A549 (cell line): ENCODE measurements around the gene KIF1A. TPM values are rescaled to one million over a fixed set of nuclear protein-coding genes. Genes with fewer than 3 reads are reported as not detected.

Source experiments
- ATAC-seq, 2 experiments: fragments of 200-7000 bp in 1 of 2; fragments of >200 bp in 1 of 2; cut with Nextera tagmentation in 1 of 2; cut with Tn5 transposase in 1 of 2; 3 replicates each; pipeline versions ENCODE4 v1.8.0 to v1.9.1; 2018 to 2020; ENCODE audit warnings: mild to moderate bottlenecking in 1 of 2, moderate library complexity in 1 of 2
- CTCF ChIA-PET: fragments of 300-600 bp; sonication (Branson Sonifier 250); formaldehyde crosslinking; extraction: SDS; loops from one replicate; lab custom pipeline; 2021; ENCODE audit warnings: antibody characterized with exemption, inconsistent platforms; lab: Yijun Ruan, JAX
- POLR2A ChIA-PET: fragments of 350-600 bp; formaldehyde crosslinking; extraction: SDS; loops from one replicate; lab custom pipeline; 2021; ENCODE audit warnings: antibody characterized with exemption, inconsistent platforms; lab: Yijun Ruan, JAX
- DNase-seq, 2 experiments: peaks; one replicate each; pipeline versions ENCODE4 v3.0.0 to v3.0.0-alpha.2; 2011 to 2016; ENCODE audit warnings: low read depth in 1 of 2, low spot score in 1 of 2
- FAIRE-seq: peaks from 2 replicates; lab custom pipeline; 2011; peaks lifted over from hg19 to GRCh38; lab: Jason Lieb, UNC
- H3K27ac ChIP-seq, 2 experiments: fragments of >200 bp; sonication (Bioruptor Twin); formaldehyde crosslinking; 3 replicates each; pipeline ENCODE4 v1.5.1; 2016 to 2017
- H3K4me1 ChIP-seq: fragments of >200 bp; sonication (Bioruptor Twin); formaldehyde crosslinking; 3 replicates; pipeline ENCODE4 v1.6.1; 2016
- H3K4me2 ChIP-seq: fragments of >200 bp; sonication (Bioruptor Twin); formaldehyde crosslinking; 3 replicates; pipeline ENCODE4 v1.6.1; 2016
- H3K4me3 ChIP-seq: fragments of >200 bp; sonication (Bioruptor Twin); formaldehyde crosslinking; 3 replicates; pipeline ENCODE4 v1.5.1; 2016
- H3K9me3 ChIP-seq: fragments of >200 bp; sonication (Bioruptor Twin); formaldehyde crosslinking; 3 replicates; pipeline ENCODE4 v1.6.1; 2016
- ATOH8 ChIP-seq: fragments of 250-450 bp; sonication (Bioruptor Pico); IDR thresholded peaks from 2 replicates; pipeline ENCODE4 v1.5.0; 2020; ENCODE audit warnings: low read depth, mild to moderate bottlenecking, moderate library complexity
- BHLHE40 ChIP-seq: IDR thresholded peaks from 2 replicates; pipeline ENCODE4 v1.6.1; 2012; ENCODE audit warnings: low read depth, low read length, inconsistent platforms
- CBX2 ChIP-seq: fragments of 200-600 bp; sonication (generic); IDR thresholded peaks from 2 replicates; pipeline ENCODE4 v1.6.1; 2016; ENCODE audit warnings: low read depth, mild to moderate bottlenecking, borderline replicate concordance
- CBX8 ChIP-seq: fragments of 200-600 bp; sonication (generic); IDR thresholded peaks from 2 replicates; pipeline ENCODE4 v1.6.1; 2016
- CHD2 ChIP-seq: fragments of 150-350 bp; IDR thresholded peaks from 2 replicates; pipeline ENCODE4 v1.6.1; 2014; ENCODE audit warnings: low read length; ENCODE audit not compliant: partially characterized antibody
- CHD4 ChIP-seq: fragments of 200-600 bp; sonication (generic); IDR thresholded peaks from 2 replicates; pipeline ENCODE4 v1.6.1; 2016; ENCODE audit warnings: antibody characterized with exemption, mild to moderate bottlenecking, borderline replicate concordance
- E2F6 ChIP-seq: IDR thresholded peaks from 2 replicates; pipeline ENCODE4 v1.6.1; 2012; ENCODE audit warnings: low read depth, borderline replicate concordance
- EHMT2 ChIP-seq: fragments of 200-600 bp; sonication (generic); IDR thresholded peaks from 2 replicates; pipeline ENCODE4 v1.6.1; 2016; ENCODE audit warnings: antibody characterized with exemption, low read depth, mild to moderate bottlenecking, moderate library complexity
- ELK1 ChIP-seq: fragments of 150-350 bp; IDR thresholded peaks from 2 replicates; pipeline ENCODE4 v1.6.1; 2014; ENCODE audit warnings: low read depth, mild to moderate bottlenecking, low read length
- FOXS1 ChIP-seq: fragments of 250-450 bp; sonication (Bioruptor Pico); IDR thresholded peaks from 2 replicates; pipeline ENCODE4 v1.5.0; 2020; ENCODE audit warnings: mild to moderate bottlenecking, moderate library complexity
- GATA3 ChIP-seq: IDR thresholded peaks from 2 replicates; pipeline ENCODE4 v1.6.1; 2012; ENCODE audit warnings: borderline replicate concordance
- HMGXB4 ChIP-seq: fragments of 250-450 bp; sonication (Bioruptor Pico); IDR thresholded peaks from 2 replicates; pipeline ENCODE4 v1.5.0; 2021; ENCODE audit warnings: mild to moderate bottlenecking, moderate library complexity, borderline replicate concordance
- JUNB ChIP-seq: fragments of >200 bp; sonication (Bioruptor Twin); formaldehyde crosslinking; IDR thresholded peaks from 2 replicates; pipeline ENCODE4 v1.6.1; 2016
- KDM1A ChIP-seq: fragments of 200-600 bp; sonication (generic); IDR thresholded peaks from 2 replicates; pipeline ENCODE4 v1.6.1; 2016; ENCODE audit warnings: low read depth, mild to moderate bottlenecking
- MAFK ChIP-seq: fragments of 450-650 bp; IDR thresholded peaks from 2 replicates; pipeline ENCODE4 v1.6.1; 2014; ENCODE audit not compliant: partially characterized antibody
- MYC ChIP-seq: IDR thresholded peaks from 2 replicates; pipeline ENCODE4 v1.6.1; 2012; ENCODE audit warnings: mild to moderate bottlenecking, inconsistent platforms, low read length, improper control_type of control experiment, borderline replicate concordance
- RNF2 ChIP-seq: fragments of 200-600 bp; sonication (generic); IDR thresholded peaks from 2 replicates; pipeline ENCODE4 v1.6.1; 2016; ENCODE audit warnings: low read depth, mild to moderate bottlenecking, antibody characterized with exemption, moderate library complexity, borderline replicate concordance
- TFCP2L1 ChIP-seq: fragments of 250-450 bp; sonication (Bioruptor Pico); IDR thresholded peaks from 2 replicates; pipeline ENCODE4 v1.5.0; 2021; ENCODE audit warnings: mild to moderate bottlenecking
- TP53 ChIP-seq: fragments of 250-450 bp; sonication (Bioruptor Pico); IDR thresholded peaks from 2 replicates; pipeline ENCODE4 v1.5.0; 2021; ENCODE audit warnings: mild to moderate bottlenecking, moderate library complexity
- WGBS: methylation state at CpG from one replicate; pipeline ENCODE4 v1.1.6; 2017; ENCODE audit errors: missing lambda C conversion rate; 5-methylcytosine and 5-hydroxymethylcytosine counted together
- polyA plus RNA-seq, 4 experiments: library from polyadenylated mRNA; depleted of rRNA in 3 of 4; stranded (reverse); fragments of >200 nt; fragmentation: RNase III in 1 of 4; extraction: RNeasy Plus Mini Kit Qiagen cat#74134 plus additional on column Dnase treatment in 1 of 4; gene quantifications; 2 replicates in 3 of 4; 3 replicates in 1 of 4; pipeline ENCODE4 v1.2.3, GENCODE V29; 2011 to 2017

The KIF1A gene
- polyA plus RNA-seq, 2 of the 4 experiments (the other 2 are of a cell fraction): 0.28 to 0.50 TPM

GRCh38 chr2:240797914-240798313 is 22.1 kb downstream of the KIF1A start (continued):
- TF ChIP-seq EHMT2: no peak
- TF ChIP-seq TFCP2L1 (CRISPR knock-in tag): no peak
- no peak for TF ChIP-seq ATOH8 (CRISPR knock-in tag)
- no peak for TF ChIP-seq CBX8
- no peak for TF ChIP-seq RNF2
- no peak for TF ChIP-seq GATA3

- DNase-seq: no peak
- ATAC-seq: no peak
- Histone ChIP-seq H3K27ac (no peak overlapping the region), H3K9me3 (peaks cover 12% of the 10 kb centered on the region; the same call in 2 of the 3 replicates), H3K4me3 (no peak overlapping the region), H3K4me1 (no peaks in the 10 kb centered on the region)
- FAIRE-seq: no peak
- CTCF ChIA-PET: interaction anchor here (1.2 kb wide), 1 partner anchor 43 kb away, joined by 3 read pairs; no protein-coding TSS in a partner anchor
- POLR2A ChIA-PET: no interaction called here
- no peak for TF ChIP-seq CHD2
- TF ChIP-seq TFCP2L1 (CRISPR knock-in tag): no peak
- no peak for TF ChIP-seq MYC
- TF ChIP-seq CBX8: no peak
- TF ChIP-seq CBX2: no peak
- no peak for TF ChIP-seq GATA3
- no peak for TF ChIP-seq MAFK
- no peak for TF ChIP-seq E2F6
- no peak for TF ChIP-seq FOXS1
- no peak for TF ChIP-seq HMGXB4 (CRISPR knock-in tag)
- no peak for TF ChIP-seq JUNB
- TF ChIP-seq BHLHE40: no peak
- no peak for TF ChIP-seq CHD4
- no peak for TF ChIP-seq TP53 (CRISPR knock-in tag)
- TF ChIP-seq KDM1A: no peak
- no peak for TF ChIP-seq ELK1
- TF ChIP-seq, all 56 proteins: peak for 0
- 72% methylated on average over 11 of the region's 14 CpGs for WGBS
- no peak overlapping the region for H3K4me2 ChIP-seq
Observed at GRCh38 chr2:240797500-240797895, 22.5 kb downstream of the KIF1A start.
